ENCODE measurements around the gene CERCAM.
A peak's percentile ranks its signal among the peaks of the same experiment; 100 is the strongest.

CERCAM gene

GRCh38 chr9:128420651-128421481, at the start of gene CERCAM:
CERCAM (plus strand) TSS chr9:128420857; CDS start chr9:128420878, 21 bp downstream.
- peak; percentile 33 for DNase-seq (ENCODE audit: low read depth)

GRCh38 chr9:128371630-128372117, 49.0 kb upstream of the CERCAM start:
- no peak for DNase-seq (ENCODE audit: low read depth)

- no peak for DNase-seq (ENCODE audit: low read depth)
These were observed 48.4 kb upstream of the CERCAM start for GRCh38 chr9:128372188-128372641.

GRCh38 chr9:128372784-128373183, 47.9 kb upstream of the CERCAM start:
- no peak for DNase-seq (ENCODE audit: low read depth)

- DNase-seq (ENCODE audit: low read depth): no peak
These were observed 46.4 kb upstream of the CERCAM start for GRCh38 chr9:128374221-128374675.

- DNase-seq (ENCODE audit: low read depth): no peak
These were observed 44.8 kb upstream of the CERCAM start for GRCh38 chr9:128375865-128376264.

GRCh38 chr9:128382261-128382660, 38.4 kb upstream of the CERCAM start:
- DNase-seq (ENCODE audit: low read depth): no peak

- no peak for DNase-seq (ENCODE audit: low read depth)
These were observed 37.5 kb upstream of the CERCAM start for GRCh38 chr9:128383007-128383753.

GRCh38 chr9:128383791-128384190, 36.9 kb upstream of the CERCAM start:
- no peak for DNase-seq (ENCODE audit: low read depth)

GRCh38 chr9:128384801-128385495, 35.7 kb upstream of the CERCAM start:
- no peak for DNase-seq (ENCODE audit: low read depth)

GRCh38 chr9:128385496-128386460, 34.9 kb upstream of the CERCAM start:
- no peak for DNase-seq (ENCODE audit: low read depth)

GRCh38 chr9:128388150-128388549, 32.5 kb upstream of the CERCAM start:
- DNase-seq (ENCODE audit: low read depth): no peak

GRCh38 chr9:128389395-128390149, 31.1 kb upstream of the CERCAM start:
- DNase-seq (ENCODE audit: low read depth): no peak

- no peak for DNase-seq (ENCODE audit: low read depth)
These were observed 30.4 kb upstream of the CERCAM start for GRCh38 chr9:128390150-128390812.

GRCh38 chr9:128390813-128391711, 29.6 kb upstream of the CERCAM start:
- DNase-seq (ENCODE audit: low read depth): no peak

GRCh38 chr9:128391956-128392301, 28.7 kb upstream of the CERCAM start:
- no peak for DNase-seq (ENCODE audit: low read depth)

GRCh38 chr9:128392302-128393144, 28.1 kb upstream of the CERCAM start:
- DNase-seq (ENCODE audit: low read depth): no peak
